HG03175 (cell line): ENCODE data around the gene TACC3.

Experiments
- ATAC-seq: cut with Tn5 transposase; IDR thresholded peaks from one replicate; pipeline ENCODE4 v1.9.1; 2021; ENCODE audit warnings: mild to moderate bottlenecking, moderate library complexity; ENCODE audit not compliant: unreplicated experiment

TACC3 gene

GRCh38 chr4:1721003-1721665 is at the start of gene TACC3, which contains the start of gene TMEM129:
TACC3 (plus strand) TSS chr4:1721521; CDS start chr4:1723422, 1,901 bp downstream.
TMEM129 (minus strand) TSS chr4:1721323; CDS start chr4:1720837, 486 bp downstream.
- peak; percentile 82 for ATAC-seq

- ATAC-seq: no peak
Observed at GRCh38 chr4:1673671-1674070, 47.6 kb upstream of the TACC3 start.

DNA sequence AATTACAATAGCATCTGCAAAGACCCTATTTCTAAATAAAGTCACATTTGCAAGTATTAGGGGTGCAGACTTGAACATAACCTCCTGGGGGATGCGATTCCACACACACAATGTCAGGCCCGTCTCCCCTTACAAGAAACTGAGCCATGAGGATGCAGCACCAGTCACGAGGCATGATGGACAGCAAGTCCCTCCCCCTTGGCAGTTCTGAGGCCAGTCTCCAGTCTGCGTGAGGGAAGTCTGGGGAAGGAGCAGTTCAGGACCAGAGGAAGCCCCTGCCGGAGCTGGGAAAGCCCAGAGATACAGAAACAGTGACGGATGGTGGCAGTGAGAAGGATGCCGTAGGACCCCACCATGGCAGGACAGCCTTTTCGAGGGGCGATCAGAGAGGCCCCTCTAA is 46.6 kb upstream of the TACC3 start:
- no peak for ATAC-seq

DNA sequence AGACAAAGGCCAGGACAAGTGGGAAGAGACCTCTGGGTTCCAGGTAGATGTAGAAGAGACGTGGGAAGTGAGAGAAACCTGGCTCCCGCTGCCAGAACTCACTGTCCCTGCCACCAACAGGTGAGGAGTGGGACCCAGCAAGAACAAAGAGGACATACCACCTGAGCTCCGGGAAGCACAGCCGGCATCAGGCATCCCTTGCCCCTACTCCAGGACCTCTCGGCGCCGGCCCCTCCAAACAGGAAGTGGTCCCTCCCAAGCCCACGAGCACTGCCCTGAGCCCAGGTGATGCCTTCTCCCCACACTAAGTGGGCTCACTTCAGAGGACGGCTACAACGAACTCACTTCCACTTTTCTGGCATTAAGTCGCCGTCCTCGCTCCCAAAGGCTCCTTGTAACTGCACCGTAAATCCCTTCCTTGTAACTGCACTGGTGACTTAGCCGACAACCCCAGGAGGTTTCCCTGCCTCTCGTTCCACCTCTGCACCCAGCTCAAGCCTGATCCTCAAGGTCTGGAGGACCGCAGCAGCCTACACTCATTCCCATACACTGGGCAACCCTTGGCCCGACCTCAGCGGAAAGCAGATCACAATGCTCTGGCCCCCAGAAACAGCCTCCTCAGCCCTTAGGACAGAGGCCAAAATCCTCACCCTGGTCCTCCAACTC is 46.1 kb upstream of the TACC3 start:
- no peak for ATAC-seq

DNA sequence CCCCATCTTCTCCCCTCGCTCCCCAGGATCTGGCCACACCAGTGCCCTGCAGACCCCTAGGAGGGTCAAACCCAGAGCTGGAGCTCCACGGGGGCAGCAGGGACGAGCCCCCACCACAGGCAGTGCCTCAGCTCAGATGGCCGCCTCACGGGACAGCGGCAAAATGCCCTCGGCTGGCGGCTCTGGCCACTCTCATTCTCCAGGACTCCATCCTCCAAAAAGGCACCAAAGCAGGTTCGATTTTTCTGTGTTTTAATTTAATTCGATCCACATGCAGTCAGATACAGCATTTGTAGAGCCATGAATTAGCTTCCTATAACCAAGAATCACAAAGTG is 45.6 kb upstream of the TACC3 start:
- ATAC-seq: no peak

DNA sequence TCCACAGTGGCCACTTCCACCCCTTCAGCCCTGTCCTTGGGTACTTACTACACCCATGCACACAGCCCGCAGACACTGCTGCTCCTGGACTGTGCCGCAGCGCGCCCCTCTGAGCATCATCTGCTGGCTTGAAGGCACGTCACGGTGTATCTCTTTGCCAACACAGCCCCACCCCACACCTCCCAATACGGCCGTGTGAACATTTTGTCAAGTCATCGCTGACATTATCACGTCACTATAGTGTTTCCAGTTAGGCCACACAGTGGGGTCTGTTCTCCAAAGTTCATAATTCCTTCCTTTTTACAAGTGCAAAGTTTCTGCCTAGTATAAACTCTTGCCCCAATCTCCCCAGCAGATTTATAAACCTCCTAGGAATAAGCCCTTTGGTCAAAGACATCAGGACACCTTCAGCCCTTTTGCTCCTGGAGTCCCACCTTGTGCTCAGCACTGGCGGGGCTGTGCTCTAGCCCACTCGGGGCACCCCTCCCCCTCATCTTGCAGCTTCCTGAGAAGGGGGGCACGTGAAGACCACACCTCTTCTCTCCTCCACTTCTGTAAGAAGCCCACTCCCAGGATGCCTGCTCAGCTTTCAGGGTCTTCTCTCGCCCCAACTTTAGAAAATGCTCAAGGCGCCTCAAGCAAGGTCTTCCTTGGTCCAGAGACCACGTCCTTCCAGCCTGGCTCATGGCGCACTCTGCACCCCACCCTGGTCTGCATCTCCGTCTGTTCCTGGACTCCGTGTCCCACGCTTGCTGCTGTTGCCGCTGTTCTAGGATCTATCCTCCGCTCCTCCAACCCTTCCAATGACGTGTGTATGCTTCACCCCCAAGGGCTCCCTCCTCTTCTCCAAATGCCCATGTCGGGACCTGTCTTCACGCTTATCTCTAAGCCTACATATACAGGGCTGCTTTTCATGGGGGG is 44.5 kb upstream of the TACC3 start:
- no peak for ATAC-seq

GRCh38 chr4:1678244-1678643 is 43.1 kb upstream of the TACC3 start:
- ATAC-seq: no peak

GRCh38 chr4:1682860-1683259 is 38.5 kb upstream of the TACC3 start:
- no peak for ATAC-seq

GRCh38 chr4:1683261-1683735 is 38.0 kb upstream of the TACC3 start:
- no peak for ATAC-seq

DNA sequence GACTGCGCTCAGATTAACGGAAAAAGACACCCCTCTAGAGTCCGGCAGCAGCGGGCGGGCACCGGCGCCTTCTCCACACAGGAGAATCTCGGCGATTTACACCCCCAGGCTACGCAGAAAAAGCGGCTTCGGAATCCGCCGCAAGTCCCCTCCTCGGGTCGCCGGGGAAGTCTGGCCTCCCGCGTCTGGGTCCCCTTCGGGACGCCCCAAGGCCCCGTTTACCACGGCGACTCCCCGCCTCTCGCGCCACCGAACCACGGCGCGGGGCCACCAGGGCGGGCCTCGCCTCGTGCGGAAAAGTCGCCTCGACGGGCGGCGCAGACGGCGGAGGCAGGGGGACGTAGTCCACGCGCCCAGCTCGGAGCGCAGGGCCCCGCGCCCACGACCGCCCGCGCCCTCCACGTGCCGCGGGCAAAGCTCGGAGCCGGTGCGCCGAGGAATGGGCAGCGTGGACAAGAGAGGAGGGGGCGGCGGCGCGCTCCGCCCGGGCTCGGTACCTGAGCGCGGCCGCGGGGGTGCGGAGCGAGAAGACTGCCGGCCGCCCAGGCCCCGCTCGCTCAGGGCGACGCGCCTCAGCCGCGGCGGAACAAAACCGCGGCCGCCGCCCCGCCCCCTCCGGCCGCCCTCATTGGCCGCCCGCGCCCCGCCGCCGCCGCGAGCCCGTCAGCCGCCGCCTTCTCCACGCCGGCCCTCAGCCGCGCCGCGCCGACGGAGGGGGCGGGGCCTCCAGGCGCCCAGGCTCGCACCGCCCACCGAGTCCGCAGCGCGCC is 37.4 kb upstream of the TACC3 start, which contains the start of gene FAM53A:
FAM53A (minus strand) TSS at position 578 of the 770 bp plus-strand sequence. CDS start 15,572 bp downstream, outside the sequence.
- peak; percentile 91 for ATAC-seq

- ATAC-seq: peak; percentile 18
Observed at GRCh38 chr4:1684506-1685234, 36.7 kb upstream of the TACC3 start.

DNA sequence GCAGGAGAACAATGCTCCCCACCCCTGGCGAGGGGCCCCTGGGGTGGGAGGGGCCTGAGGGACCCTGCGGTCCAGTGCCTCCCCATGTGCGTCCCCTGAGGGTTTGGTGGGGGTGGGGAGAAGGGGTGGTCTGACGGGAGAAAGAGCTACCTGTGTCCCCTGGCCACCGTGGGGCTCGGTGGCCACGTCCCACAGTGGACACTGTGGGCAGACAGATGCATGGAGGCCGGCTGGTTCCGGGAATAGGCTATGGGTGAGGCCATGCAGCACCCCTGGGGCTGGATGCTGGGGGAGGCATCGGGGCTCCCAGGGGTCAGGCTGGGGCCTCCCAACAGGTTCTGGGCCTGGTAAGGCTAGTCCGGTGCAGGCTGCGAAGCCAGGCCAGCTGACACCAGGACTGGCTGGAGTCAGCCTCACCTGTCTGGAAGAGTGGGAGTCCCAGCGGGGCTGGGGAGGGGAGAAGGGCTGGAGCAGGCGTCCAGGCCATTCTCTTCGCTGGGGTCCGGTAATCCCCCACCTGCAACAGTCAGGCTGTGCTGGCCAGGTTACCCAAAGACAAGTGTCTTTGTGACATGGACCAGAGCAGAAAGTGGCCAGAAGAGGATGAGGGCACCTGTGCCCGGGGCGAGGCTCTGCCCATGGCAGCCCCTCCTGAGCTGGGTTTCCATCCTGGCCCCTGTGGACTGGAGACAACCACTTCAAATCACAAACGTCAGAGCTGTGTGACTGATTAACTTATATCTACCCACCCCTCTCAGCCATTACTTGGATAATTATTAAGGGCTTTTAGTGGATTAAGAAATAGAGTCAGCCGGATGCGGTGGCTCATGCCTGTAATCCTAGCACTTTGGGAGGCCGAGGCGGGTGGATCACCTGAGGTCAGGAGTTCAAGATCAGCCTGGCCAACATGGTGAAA is 35.8 kb upstream of the TACC3 start:
- ATAC-seq: no peak

DNA sequence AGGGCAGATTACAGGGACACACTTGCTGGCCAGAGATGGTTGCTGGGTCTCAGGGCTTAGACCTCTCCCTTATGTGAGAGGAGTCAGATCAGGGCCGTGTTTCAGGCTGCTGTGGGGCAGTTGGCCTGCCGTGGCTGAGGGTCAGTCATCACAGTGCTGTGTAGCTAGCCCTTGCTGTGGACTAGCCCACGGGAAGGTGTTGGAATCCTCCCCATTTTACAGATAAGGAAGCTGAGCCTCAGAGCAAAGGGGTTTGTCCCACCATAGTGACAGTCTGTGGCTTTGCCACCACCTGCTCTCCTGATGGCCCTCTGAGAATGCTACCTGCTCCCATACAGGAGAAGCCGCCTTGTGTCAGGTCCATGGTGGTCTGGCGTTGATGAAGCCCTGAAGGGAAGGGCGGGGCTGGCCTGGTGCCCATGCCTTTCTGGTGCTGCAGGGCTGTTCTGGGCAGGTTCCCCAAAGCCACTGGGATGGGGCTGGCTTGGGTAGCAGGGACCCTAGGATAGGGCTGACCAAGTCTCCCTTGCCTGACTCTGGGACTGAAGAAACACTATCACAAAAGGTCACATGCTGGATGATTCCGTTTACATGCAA is 34.8 kb upstream of the TACC3 start:
- ATAC-seq: no peak

DNA sequence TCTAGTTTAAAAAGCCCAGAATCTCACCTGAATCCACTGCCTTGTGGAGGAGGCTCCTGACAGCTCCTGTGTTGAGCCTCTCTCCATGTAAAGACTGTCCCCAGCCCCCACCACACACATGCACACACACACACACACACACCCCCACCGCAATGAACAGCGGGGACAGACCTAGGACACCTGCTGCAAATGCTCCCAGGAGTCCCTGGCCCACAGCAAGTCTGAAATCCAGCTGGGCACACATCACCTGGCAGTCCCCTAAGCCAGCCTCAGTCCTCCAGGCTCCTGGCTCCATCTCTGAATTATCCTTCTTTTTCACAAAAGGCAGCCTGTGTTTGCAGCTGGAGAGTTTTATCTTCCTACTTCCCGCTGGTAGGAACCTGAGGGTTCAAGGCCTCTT is 30.6 kb upstream of the TACC3 start:
- no peak for ATAC-seq

DNA sequence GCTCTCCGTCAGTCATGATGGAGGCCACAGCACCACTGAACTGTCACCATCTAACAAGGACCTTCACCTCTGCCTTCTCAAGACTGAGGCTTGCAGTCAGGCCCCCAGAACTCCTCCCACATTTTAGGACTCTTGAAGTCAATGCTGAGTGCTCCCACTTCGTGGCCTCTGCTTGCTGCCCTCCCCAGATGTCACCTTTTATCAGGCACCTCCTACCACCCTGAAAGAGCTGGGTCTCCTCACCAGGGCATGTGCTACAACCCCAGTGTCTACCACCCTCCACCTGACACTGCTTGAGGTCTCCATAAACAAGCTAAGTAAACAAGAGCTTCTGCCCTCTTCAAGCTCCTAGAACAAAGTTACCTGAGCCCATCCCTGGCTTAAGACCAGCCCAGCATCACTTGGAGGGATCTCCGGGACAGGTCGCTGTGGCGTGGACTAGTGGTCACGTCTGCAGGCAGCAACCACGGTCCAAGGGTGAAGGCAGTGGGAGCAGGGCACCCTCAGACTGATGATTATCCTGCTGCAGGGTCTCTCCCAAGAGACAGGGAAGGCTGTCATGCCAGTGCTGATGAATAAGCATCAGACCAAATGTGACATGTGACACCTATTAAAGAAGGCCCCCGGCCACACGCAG is 29.5 kb upstream of the TACC3 start:
- ATAC-seq: no peak

DNA sequence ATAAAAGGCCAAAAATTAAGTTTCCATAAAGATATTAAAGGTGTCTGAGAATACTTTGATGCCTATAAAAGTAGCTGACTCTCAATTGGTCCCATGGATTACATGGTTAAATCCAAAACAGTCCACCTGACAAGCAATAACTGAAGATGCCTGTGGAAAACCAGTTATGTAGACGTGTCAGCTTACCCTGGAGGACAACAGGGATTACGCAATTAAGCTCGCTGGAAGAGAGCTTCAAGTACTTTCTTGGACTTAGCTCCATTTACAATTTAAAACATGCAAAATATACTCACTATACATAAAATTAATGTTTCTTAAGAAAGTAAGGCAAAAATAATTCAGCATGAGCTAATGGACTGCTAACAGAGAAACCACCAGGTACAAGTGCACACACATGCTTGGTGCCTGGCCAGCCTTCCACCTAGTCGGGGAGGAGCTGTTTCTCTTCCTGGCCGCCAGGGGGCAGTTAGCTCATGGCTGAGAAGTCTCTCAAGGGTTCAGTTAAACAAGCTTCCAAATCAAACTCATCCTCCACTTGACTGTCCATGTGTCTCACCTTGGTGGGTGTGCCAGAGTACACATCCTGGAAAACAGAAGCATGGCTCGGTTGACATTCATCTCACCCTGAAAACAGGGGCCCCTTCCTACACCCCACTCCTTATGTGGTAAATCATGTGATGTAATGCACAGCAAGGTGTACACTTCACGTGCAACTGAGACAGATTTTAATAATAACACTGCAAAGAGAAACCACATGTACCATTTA is 28.0 kb upstream of the TACC3 start:
- ATAC-seq: peak; percentile 72

- no peak for ATAC-seq
Observed at GRCh38 chr4:1695913-1696312, 25.4 kb upstream of the TACC3 start.
